HCT116 (cell line): ENCODE measurements around the gene KRTAP20-2. TPM values are rescaled to one million over a fixed set of nuclear protein-coding genes. Genes with fewer than 3 reads are reported as not detected.

ENCODE experiments used
- ATAC-seq: fragments of 200-7000 bp; cut with Tn5 transposase; 2 replicates; pipeline ENCODE4 v1.9.1; 2020; ENCODE audit warnings: mild to moderate bottlenecking, moderate library complexity
- BruUV-seq: library from RNA; stranded (reverse); fragments of 400-500 nt; replicated peaks from 2 replicates; lab custom pipeline; 2021; lab: Mats Ljungman, UMichigan
- CTCF ChIA-PET: fragments of 300-600 bp; sonication (Branson Sonifier 250); formaldehyde crosslinking; loops from one replicate; lab custom pipeline; 2021; ENCODE audit warnings: antibody characterized with exemption; lab: Charles Lee
- POLR2A ChIA-PET: fragments of 300-600, 350-600 bp; sonication (Branson Sonifier 250); formaldehyde crosslinking; loops from one replicate; lab custom pipeline; 2021; ENCODE audit warnings: antibody characterized with exemption; lab: Charles Lee
- RAD21 ChIA-PET, 2 experiments: fragments of 300-600 bp; sonication (Branson Sonifier 250); formaldehyde crosslinking; loops; one replicate each; lab custom pipeline; 2023; ENCODE audit warnings: low total read pairs in 2 of 2; ENCODE audit not compliant: uncharacterized antibody in 2 of 2, unreplicated experiment in 2 of 2, low non-redundant PET in 1 of 2; lab: Charles Lee
- DNase-seq: peaks from one replicate; pipeline ENCODE4 v3.0.0-alpha.2; 2010; ENCODE audit warnings: low read depth, low spot score
- H2AFZ ChIP-seq: fragments of 200-600 bp; shearing (Covaris generic), sonication (generic); 2 replicates; pipeline ENCODE4 v1.6.1; 2017; ENCODE audit warnings: low read depth, mixed run types, mixed read lengths, antibody characterized with exemption, low read length; ENCODE audit not compliant: poor library complexity, severe bottlenecking
- H3K27ac ChIP-seq: 2 replicates; pipeline ENCODE4 v1.5.1; 2012; ENCODE audit warnings: low read depth, low read length
- H3K27me3 ChIP-seq: fragments of 200-600 bp; sonication (generic); 2 replicates; pipeline ENCODE4 v1.6.1; 2016; ENCODE audit warnings: mixed run types, low read length, mixed read lengths; ENCODE audit not compliant: insufficient read depth
- H3K36me3 ChIP-seq, 2 experiments: fragments of 200-500 bp in 1 of 2; fragments of 200-600 bp in 1 of 2; sonication (Bioruptor generic) in 1 of 2; sonication (generic) in 1 of 2; 2 replicates each; pipeline versions ENCODE4 v1.5.1 to v1.6.1; 2014 to 2016; ENCODE audit warnings: low read length in 2 of 2, inconsistent platforms in 1 of 2, mixed read lengths in 1 of 2, mixed run types in 1 of 2; ENCODE audit not compliant: insufficient read depth in 2 of 2, control insufficient read depth in 1 of 2
- H3K4me1 ChIP-seq, 2 experiments: fragments of 200-600 bp in 1 of 2; sonication (generic) in 1 of 2; 2 replicates each; pipeline versions ENCODE4 v1.5.1 to v1.6.1; 2012 to 2017; ENCODE audit warnings: low read length in 2 of 2, inconsistent platforms in 1 of 2, mild to moderate bottlenecking in 1 of 2, mixed read lengths in 1 of 2, mixed run types in 1 of 2, moderate library complexity in 1 of 2; ENCODE audit not compliant: insufficient read depth in 2 of 2, control insufficient read depth in 1 of 2
- H3K4me2 ChIP-seq: fragments of 200-600 bp; sonication (generic); 2 replicates; pipeline ENCODE4 v1.6.1; 2017; ENCODE audit warnings: mixed run types, low read length, mixed read lengths
- H3K4me3 ChIP-seq, 2 experiments: fragments of 200-600 bp in 1 of 2; sonication (generic) in 1 of 2; replicated peaks in 1 of 2; 2 replicates each; pipeline ENCODE4 v1.5.1; 2011 to 2016; ENCODE audit warnings: low read length in 2 of 2, control low read depth in 1 of 2, low read depth in 1 of 2, mild to moderate bottlenecking in 1 of 2, mixed read lengths in 1 of 2, mixed run types in 1 of 2
- H3K79me2 ChIP-seq: fragments of 200-600 bp; sonication (generic); 2 replicates; pipeline ENCODE4 v1.6.1; 2017; ENCODE audit warnings: mild to moderate bottlenecking, mixed run types, low read length, moderate library complexity, mixed read lengths; ENCODE audit not compliant: insufficient read depth
- H3K9ac ChIP-seq: fragments of 200-600 bp; sonication (generic); 2 replicates; pipeline ENCODE4 v1.6.1; 2016; ENCODE audit warnings: low read length, mixed read lengths
- H3K9me2 ChIP-seq: fragments of 200-600 bp; sonication (generic), shearing (Covaris generic); 2 replicates; pipeline ENCODE4 v1.6.1; 2017; ENCODE audit warnings: mixed run types, mild to moderate bottlenecking, moderate library complexity; ENCODE audit not compliant: insufficient read depth
- H3K9me3 ChIP-seq, 2 experiments: fragments of 200-500 bp in 1 of 2; fragments of 200-600 bp in 1 of 2; sonication (Bioruptor generic) in 1 of 2; sonication (generic) in 1 of 2; 2 replicates each; pipeline ENCODE4 v1.6.1; 2014 to 2017; ENCODE audit warnings: low read length in 2 of 2, mixed read lengths in 2 of 2, inconsistent platforms in 1 of 2, low read depth in 1 of 2, mild to moderate bottlenecking in 1 of 2, mixed run types in 1 of 2, moderate library complexity in 1 of 2; ENCODE audit not compliant: control insufficient read depth in 1 of 2, insufficient read depth in 1 of 2
- H4K20me1 ChIP-seq: fragments of 200-600 bp; sonication (generic), shearing (Covaris generic); 2 replicates; pipeline ENCODE4 v1.6.1; 2017; ENCODE audit warnings: mixed run types, mild to moderate bottlenecking, moderate library complexity; ENCODE audit not compliant: insufficient read depth
- CEBPB ChIP-seq: IDR thresholded peaks from 2 replicates; pipeline ENCODE4 v1.6.1; 2012; ENCODE audit warnings: low read depth
- EGR1 ChIP-seq: IDR thresholded peaks from 2 replicates; pipeline ENCODE4 v1.6.1; 2012; ENCODE audit warnings: low read depth
- EZH2phosphoT487 ChIP-seq: fragments of 200-600 bp; IDR thresholded peaks from 2 replicates; pipeline ENCODE4 v1.6.1; 2018; ENCODE audit warnings: antibody characterized with exemption, borderline replicate concordance
- JUND ChIP-seq: IDR thresholded peaks from 2 replicates; pipeline ENCODE4 v1.6.1; 2012
- RAD21 ChIP-seq: IDR thresholded peaks from 2 replicates; pipeline ENCODE4 v1.6.1; 2012; ENCODE audit warnings: low read depth, mild to moderate bottlenecking
- ZFX ChIP-seq: fragments of 450-650 bp; IDR thresholded peaks from 2 replicates; pipeline ENCODE4 v1.6.1; 2017
- ZNF274 ChIP-seq: fragments of 200-500 bp; sonication (Bioruptor generic); IDR thresholded peaks from 2 replicates; pipeline ENCODE4 v1.6.1; 2014; ENCODE audit warnings: mild to moderate bottlenecking, low read depth, low read length, inconsistent platforms
- intact Hi-C: fragments of 100-400 bp; cut with micrococcal nuclease; formaldehyde crosslinking; loops from 2 replicates; pipeline ENCODE4 v1.10.0; 2022
- total RNA-seq: library from RNA; stranded (reverse); gene quantifications from one replicate; pipeline ENCODE4 v1.2.1, GENCODE V29; 2021; ENCODE audit not compliant: unreplicated experiment
- TF ChIP-seq, protein P1 (sequence below): IDR thresholded peaks from 2 replicates; pipeline ENCODE4 v1.6.1; 2012
- TF ChIP-seq, protein P2 (sequence below): IDR thresholded peaks from 2 replicates; pipeline ENCODE4 v1.6.1; 2012; ENCODE audit warnings: low read depth
- TF ChIP-seq, protein P3 (sequence below): IDR thresholded peaks from 2 replicates; pipeline ENCODE4 v1.6.1; 2011; ENCODE audit warnings: mild to moderate bottlenecking, low read length, moderate library complexity; ENCODE audit not compliant: insufficient replicate concordance; ENCODE audit errors: extremely low read depth
- TF ChIP-seq, protein P4 (sequence below): IDR thresholded peaks from 2 replicates; pipeline ENCODE4 v1.6.1; 2012

Gene KRTAP20-2
- total RNA-seq, 1 experiment from 2014 or later: not detected

GRCh38 chr21:30613836-30614235, 21.2 kb upstream of the KRTAP20-2 start, which contains the start of gene KRTAP6-1:
KRTAP6-1 (minus strand) TSS chr21:30613930; CDS start chr21:30613904, 26 bp downstream.
- Histone ChIP-seq H3K27ac (no peak within 1 kb of the TSS), H3K4me1 (no peaks in the 10 kb centered on the region), H3K9ac (no peak within 1 kb of the TSS), H3K27me3 (no peaks in the 10 kb centered on the region), H3K9me2 (no peaks in the 10 kb centered on the region), H4K20me1 (no peaks in the 10 kb centered on the region), H3K79me2 (no peaks in the 10 kb centered on the region), H3K4me3 (no peak within 1 kb of the TSS), H3K4me2 (no peak within 1 kb of the TSS), H2AFZ (no peak within 1 kb of the TSS), H3K36me3 (no peaks in the 10 kb centered on the region), H3K9me3 (peaks cover 13 to 20% of the 10 kb centered on the region in 2 experiments; a peak in 2 of 4 replicates)
- no TSS peak for BruUV-seq
- ATAC-seq (no peak), DNase-seq (no peak)
- RAD21 ChIA-PET: no interaction called here
- CTCF ChIA-PET: no interaction called here
- intact Hi-C loops: no loop called here
- POLR2A ChIA-PET: no interaction called here
- TF ChIP-seq ZNF274 (no peak), ZFX (no peak), JUND (no peak), RAD21 (no peak), EGR1 (no peak), EZH2phosphoT487 (no peak), CEBPB (no peak)
- TF ChIP-seq, protein P1, sequence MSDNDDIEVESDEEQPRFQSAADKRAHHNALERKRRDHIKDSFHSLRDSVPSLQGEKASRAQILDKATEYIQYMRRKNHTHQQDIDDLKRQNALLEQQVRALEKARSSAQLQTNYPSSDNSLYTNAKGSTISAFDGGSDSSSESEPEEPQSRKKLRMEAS: no peak
- TF ChIP-seq, protein P2, sequence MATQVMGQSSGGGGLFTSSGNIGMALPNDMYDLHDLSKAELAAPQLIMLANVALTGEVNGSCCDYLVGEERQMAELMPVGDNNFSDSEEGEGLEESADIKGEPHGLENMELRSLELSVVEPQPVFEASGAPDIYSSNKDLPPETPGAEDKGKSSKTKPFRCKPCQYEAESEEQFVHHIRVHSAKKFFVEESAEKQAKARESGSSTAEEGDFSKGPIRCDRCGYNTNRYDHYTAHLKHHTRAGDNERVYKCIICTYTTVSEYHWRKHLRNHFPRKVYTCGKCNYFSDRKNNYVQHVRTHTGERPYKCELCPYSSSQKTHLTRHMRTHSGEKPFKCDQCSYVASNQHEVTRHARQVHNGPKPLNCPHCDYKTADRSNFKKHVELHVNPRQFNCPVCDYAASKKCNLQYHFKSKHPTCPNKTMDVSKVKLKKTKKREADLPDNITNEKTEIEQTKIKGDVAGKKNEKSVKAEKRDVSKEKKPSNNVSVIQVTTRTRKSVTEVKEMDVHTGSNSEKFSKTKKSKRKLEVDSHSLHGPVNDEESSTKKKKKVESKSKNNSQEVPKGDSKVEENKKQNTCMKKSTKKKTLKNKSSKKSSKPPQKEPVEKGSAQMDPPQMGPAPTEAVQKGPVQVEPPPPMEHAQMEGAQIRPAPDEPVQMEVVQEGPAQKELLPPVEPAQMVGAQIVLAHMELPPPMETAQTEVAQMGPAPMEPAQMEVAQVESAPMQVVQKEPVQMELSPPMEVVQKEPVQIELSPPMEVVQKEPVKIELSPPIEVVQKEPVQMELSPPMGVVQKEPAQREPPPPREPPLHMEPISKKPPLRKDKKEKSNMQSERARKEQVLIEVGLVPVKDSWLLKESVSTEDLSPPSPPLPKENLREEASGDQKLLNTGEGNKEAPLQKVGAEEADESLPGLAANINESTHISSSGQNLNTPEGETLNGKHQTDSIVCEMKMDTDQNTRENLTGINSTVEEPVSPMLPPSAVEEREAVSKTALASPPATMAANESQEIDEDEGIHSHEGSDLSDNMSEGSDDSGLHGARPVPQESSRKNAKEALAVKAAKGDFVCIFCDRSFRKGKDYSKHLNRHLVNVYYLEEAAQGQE: no peak
- TF ChIP-seq, protein P3, sequence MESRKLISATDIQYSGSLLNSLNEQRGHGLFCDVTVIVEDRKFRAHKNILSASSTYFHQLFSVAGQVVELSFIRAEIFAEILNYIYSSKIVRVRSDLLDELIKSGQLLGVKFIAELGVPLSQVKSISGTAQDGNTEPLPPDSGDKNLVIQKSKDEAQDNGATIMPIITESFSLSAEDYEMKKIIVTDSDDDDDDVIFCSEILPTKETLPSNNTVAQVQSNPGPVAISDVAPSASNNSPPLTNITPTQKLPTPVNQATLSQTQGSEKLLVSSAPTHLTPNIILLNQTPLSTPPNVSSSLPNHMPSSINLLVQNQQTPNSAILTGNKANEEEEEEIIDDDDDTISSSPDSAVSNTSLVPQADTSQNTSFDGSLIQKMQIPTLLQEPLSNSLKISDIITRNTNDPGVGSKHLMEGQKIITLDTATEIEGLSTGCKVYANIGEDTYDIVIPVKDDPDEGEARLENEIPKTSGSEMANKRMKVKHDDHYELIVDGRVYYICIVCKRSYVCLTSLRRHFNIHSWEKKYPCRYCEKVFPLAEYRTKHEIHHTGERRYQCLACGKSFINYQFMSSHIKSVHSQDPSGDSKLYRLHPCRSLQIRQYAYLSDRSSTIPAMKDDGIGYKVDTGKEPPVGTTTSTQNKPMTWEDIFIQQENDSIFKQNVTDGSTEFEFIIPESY: no peak
- TF ChIP-seq, protein P4, sequence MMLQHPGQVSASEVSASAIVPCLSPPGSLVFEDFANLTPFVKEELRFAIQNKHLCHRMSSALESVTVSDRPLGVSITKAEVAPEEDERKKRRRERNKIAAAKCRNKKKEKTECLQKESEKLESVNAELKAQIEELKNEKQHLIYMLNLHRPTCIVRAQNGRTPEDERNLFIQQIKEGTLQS: no peak
